Measurements from ENCODE around the gene GBA2.

Gene GBA2

GRCh38 chr9:35792024-35792813 lies 43.2 kb upstream of the GBA2 start:
- ATAC-seq = no peak
- TF ChIP-seq TOX (CRISPR knock-in tag; IDR thresholded peaks at IDR 0.05; ENCODE audit: borderline replicate concordance) (no peak), ARNTL (CRISPR knock-in tag; IDR thresholded peaks at IDR 0.05; ENCODE audit: borderline replicate concordance, low read depth) (no peak), ZNF70 (CRISPR knock-in tag; IDR thresholded peaks at IDR 0.05) (no peak), SNAI2 (CRISPR knock-in tag; IDR thresholded peaks at IDR 0.05) (no peak), RARB (CRISPR knock-in tag; IDR thresholded peaks at IDR 0.05) (no peak), CREB5 (CRISPR knock-in tag; IDR thresholded peaks at IDR 0.05; ENCODE audit: low read depth) (no peak), BACH2 (CRISPR knock-in tag; IDR thresholded peaks at IDR 0.05; ENCODE audit: borderline replicate concordance) (no peak), GLIS3 (CRISPR knock-in tag; IDR thresholded peaks at IDR 0.05) (no peak), PPARA (CRISPR knock-in tag; IDR thresholded peaks at IDR 0.05; ENCODE audit: borderline replicate concordance) (no peak), ESRRG (CRISPR knock-in tag; IDR thresholded peaks at IDR 0.05) (no peak), ZC3H10 (CRISPR knock-in tag; IDR thresholded peaks at IDR 0.05) (no peak), ZNF8 (CRISPR knock-in tag; IDR thresholded peaks at IDR 0.05) (no peak), TCF4 (CRISPR knock-in tag; IDR thresholded peaks at IDR 0.05; ENCODE audit: borderline replicate concordance) (no peak)
- TF ChIP-seq, protein P1, sequence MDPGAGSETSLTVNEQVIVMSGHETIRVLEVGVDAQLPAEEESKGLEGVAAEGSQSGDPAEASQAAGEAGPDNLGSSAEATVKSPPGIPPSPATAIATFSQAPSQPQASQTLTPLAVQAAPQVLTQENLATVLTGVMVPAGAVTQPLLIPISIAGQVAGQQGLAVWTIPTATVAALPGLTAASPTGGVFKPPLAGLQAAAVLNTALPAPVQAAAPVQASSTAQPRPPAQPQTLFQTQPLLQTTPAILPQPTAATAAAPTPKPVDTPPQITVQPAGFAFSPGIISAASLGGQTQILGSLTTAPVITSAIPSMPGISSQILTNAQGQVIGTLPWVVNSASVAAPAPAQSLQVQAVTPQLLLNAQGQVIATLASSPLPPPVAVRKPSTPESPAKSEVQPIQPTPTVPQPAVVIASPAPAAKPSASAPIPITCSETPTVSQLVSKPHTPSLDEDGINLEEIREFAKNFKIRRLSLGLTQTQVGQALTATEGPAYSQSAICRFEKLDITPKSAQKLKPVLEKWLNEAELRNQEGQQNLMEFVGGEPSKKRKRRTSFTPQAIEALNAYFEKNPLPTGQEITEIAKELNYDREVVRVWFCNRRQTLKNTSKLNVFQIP (CRISPR knock-in tag; IDR thresholded peaks at IDR 0.05; ENCODE audit: borderline replicate concordance, low read depth) = no peak
- TF ChIP-seq, protein P2, sequence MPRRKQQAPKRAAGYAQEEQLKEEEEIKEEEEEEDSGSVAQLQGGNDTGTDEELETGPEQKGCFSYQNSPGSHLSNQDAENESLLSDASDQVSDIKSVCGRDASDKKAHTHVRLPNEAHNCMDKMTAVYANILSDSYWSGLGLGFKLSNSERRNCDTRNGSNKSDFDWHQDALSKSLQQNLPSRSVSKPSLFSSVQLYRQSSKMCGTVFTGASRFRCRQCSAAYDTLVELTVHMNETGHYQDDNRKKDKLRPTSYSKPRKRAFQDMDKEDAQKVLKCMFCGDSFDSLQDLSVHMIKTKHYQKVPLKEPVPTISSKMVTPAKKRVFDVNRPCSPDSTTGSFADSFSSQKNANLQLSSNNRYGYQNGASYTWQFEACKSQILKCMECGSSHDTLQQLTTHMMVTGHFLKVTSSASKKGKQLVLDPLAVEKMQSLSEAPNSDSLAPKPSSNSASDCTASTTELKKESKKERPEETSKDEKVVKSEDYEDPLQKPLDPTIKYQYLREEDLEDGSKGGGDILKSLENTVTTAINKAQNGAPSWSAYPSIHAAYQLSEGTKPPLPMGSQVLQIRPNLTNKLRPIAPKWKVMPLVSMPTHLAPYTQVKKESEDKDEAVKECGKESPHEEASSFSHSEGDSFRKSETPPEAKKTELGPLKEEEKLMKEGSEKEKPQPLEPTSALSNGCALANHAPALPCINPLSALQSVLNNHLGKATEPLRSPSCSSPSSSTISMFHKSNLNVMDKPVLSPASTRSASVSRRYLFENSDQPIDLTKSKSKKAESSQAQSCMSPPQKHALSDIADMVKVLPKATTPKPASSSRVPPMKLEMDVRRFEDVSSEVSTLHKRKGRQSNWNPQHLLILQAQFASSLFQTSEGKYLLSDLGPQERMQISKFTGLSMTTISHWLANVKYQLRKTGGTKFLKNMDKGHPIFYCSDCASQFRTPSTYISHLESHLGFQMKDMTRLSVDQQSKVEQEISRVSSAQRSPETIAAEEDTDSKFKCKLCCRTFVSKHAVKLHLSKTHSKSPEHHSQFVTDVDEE (CRISPR knock-in tag; IDR thresholded peaks at IDR 0.05) = no peak
- TF ChIP-seq, protein P3, sequence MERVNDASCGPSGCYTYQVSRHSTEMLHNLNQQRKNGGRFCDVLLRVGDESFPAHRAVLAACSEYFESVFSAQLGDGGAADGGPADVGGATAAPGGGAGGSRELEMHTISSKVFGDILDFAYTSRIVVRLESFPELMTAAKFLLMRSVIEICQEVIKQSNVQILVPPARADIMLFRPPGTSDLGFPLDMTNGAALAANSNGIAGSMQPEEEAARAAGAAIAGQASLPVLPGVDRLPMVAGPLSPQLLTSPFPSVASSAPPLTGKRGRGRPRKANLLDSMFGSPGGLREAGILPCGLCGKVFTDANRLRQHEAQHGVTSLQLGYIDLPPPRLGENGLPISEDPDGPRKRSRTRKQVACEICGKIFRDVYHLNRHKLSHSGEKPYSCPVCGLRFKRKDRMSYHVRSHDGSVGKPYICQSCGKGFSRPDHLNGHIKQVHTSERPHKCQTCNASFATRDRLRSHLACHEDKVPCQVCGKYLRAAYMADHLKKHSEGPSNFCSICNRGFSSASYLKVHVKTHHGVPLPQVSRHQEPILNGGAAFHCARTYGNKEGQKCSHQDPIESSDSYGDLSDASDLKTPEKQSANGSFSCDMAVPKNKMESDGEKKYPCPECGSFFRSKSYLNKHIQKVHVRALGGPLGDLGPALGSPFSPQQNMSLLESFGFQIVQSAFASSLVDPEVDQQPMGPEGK (CRISPR knock-in tag; IDR thresholded peaks at IDR 0.05; ENCODE audit: borderline replicate concordance) = no peak

DNA sequence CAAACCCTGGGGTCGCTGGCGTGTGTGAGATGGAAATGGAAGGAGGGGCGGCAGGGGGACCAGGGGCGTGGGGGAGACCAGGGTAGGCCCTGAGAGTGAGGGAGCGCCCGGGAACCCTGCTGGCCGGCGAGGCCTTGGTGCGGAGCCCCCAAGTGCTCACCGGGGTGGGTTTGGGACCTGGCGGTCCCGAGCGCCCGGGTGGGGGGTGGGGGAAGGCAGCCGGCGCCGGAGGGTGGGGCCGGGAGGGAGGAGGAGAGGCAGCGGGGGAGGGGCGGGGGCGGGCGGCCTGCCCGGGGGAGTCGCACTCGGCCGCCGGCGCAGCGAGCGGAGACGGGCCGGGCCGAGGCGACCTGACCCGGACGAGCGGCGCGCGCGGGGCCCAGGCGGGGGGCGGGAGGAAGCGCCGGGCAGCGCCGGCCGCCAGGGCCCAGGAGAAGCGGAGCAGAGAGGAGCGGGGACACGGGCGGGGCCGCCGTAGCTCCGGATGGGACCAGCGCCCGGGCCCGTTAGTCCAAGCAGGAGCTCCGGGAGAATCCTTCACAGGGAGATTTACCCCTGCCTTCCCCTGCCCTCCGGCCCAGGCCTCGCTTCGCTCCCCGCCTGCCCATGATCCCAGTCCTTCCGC lies 42.4 kb upstream of the GBA2 start, which contains the start of gene NPR2:
NPR2 (plus strand) TSS at position 295 of the 625 bp plus-strand sequence. CDS start 818 bp downstream, outside the sequence.
- TF ChIP-seq SNAI2 (CRISPR knock-in tag; IDR thresholded peaks at IDR 0.05) (no peak), ESRRG (CRISPR knock-in tag; IDR thresholded peaks at IDR 0.05) (no peak), TOX (CRISPR knock-in tag; IDR thresholded peaks at IDR 0.05; ENCODE audit: borderline replicate concordance) (no peak), GLIS3 (CRISPR knock-in tag; IDR thresholded peaks at IDR 0.05) (no peak), CSDC2 (CRISPR knock-in tag; IDR thresholded peaks at IDR 0.05) (no peak), ARNTL (CRISPR knock-in tag; IDR thresholded peaks at IDR 0.05; ENCODE audit: borderline replicate concordance, low read depth) (no peak), RARB (CRISPR knock-in tag; IDR thresholded peaks at IDR 0.05) (no peak), BACH2 (CRISPR knock-in tag; IDR thresholded peaks at IDR 0.05; ENCODE audit: borderline replicate concordance) (no peak), OSR1 (CRISPR knock-in tag; IDR thresholded peaks at IDR 0.05) (no peak), ZNF8 (CRISPR knock-in tag; IDR thresholded peaks at IDR 0.05) (no peak), ZNF70 (CRISPR knock-in tag; IDR thresholded peaks at IDR 0.05) (no peak), ISL1 (CRISPR knock-in tag; IDR thresholded peaks at IDR 0.05) (no peak)
- TF ChIP-seq, protein P1 (CRISPR knock-in tag; IDR thresholded peaks at IDR 0.05; ENCODE audit: borderline replicate concordance, low read depth) = no peak
- TF ChIP-seq, protein P3 (CRISPR knock-in tag; IDR thresholded peaks at IDR 0.05; ENCODE audit: borderline replicate concordance) = no peak
- no peak for ATAC-seq
